Naive B cell (primary cell): ENCODE measurements around the gene SDK1. TPM values are rescaled to one million over a fixed set of nuclear protein-coding genes. Genes with fewer than 3 reads are reported as not detected.
A peak's percentile ranks its signal among the peaks of the same experiment; 100 is the strongest.

ENCODE experiments used
- ATAC-seq, 2 donors: fragments of 150-1000 bp; cut with Tn5 transposase; 2 replicates each; pipeline ENCODE4 v1.10.0; 2021; ENCODE audit warnings: low read depth in 2 of 2, mild to moderate bottlenecking in 2 of 2, moderate library complexity in 2 of 2
- DNase-seq: peaks from one replicate; pipeline ENCODE4 v3.0.0; 2022
- H3K27ac Mint-ChIP-seq, 6 donors: one replicate each; pipeline ENCODE4 v1.8.0; 2020 to 2022; ENCODE audit warnings: mild to moderate bottlenecking in 6 of 6, mixed read lengths in 6 of 6, moderate library complexity in 5 of 6, inconsistent platforms in 2 of 6
- H3K27me3 Mint-ChIP-seq, 3 donors: one replicate each; pipeline ENCODE4 v1.8.0; 2021 to 2022; ENCODE audit warnings: mixed read lengths in 3 of 3, mild to moderate bottlenecking in 1 of 3
- H3K36me3 Mint-ChIP-seq, 2 donors: one replicate each; pipeline ENCODE4 v1.8.0; 2020 to 2022; ENCODE audit warnings: mixed read lengths in 2 of 2, inconsistent platforms in 1 of 2, mild to moderate bottlenecking in 1 of 2
- H3K4me1 Mint-ChIP-seq, 3 donors: one replicate each; pipeline ENCODE4 v1.8.0; 2020 to 2022; ENCODE audit warnings: mixed read lengths in 3 of 3, inconsistent platforms in 1 of 3, mild to moderate bottlenecking in 1 of 3, moderate library complexity in 1 of 3
- H3K4me3 Mint-ChIP-seq, 8 donors: one replicate each; pipeline ENCODE4 v1.8.0; 2020 to 2022; ENCODE audit warnings: mild to moderate bottlenecking in 8 of 8, mixed read lengths in 8 of 8, moderate library complexity in 8 of 8, inconsistent platforms in 2 of 8
- H3K9me3 Mint-ChIP-seq, 7 donors: one replicate each; pipeline ENCODE4 v1.8.0; 2020 to 2022; ENCODE audit warnings: mixed read lengths in 7 of 7, mild to moderate bottlenecking in 5 of 7, inconsistent platforms in 2 of 7, moderate library complexity in 1 of 7
- polyA plus RNA-seq, 6 donors: library from polyadenylated mRNA; unstranded; fragments of 300-500 nt; fragmentation: Illumina TruSeq; gene quantifications; one replicate each; pipeline ENCODE4 v1.2.3, GENCODE V29; 2021; ENCODE audit warnings: low read depth in 6 of 6

SDK1 gene
- polyA plus RNA-seq, 6 donors from 2014 or later = 0.15 to 0.60 (median 0.38) TPM; not detected in 2

DNA sequence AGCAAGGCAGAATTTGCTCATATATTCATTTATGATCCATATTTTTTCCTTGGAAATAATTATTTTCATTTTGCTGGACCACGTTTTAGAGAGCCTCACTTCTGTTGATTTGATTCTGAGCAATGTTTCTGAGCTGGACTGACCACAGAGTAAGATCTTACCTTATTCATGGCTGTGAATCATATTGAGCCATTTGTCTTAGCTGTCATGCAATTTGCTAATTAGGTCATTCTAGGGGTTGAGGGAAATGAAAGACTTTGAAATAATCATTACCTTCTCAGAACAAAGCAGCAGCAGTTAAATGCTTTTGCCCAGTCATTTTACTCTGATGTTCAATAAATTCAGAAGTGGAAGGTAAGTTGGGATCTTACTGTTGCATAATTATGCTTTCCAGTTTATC lies 251.4 kb downstream of the SDK1 start:
- no peak overlapping the region for H3K4me3 Mint-ChIP-seq
- H3K27ac Mint-ChIP-seq = no peak overlapping the region
- peaks cover 0 to 4% of the 10 kb centered on the region in 2 donors for H3K36me3 Mint-ChIP-seq
- H3K9me3 Mint-ChIP-seq = peaks cover 0 to 22% (median 5%) of the 10 kb centered on the region in 7 donors
- peaks cover 25 to 55% (median 39%) of the 10 kb centered on the region in 3 donors for H3K27me3 Mint-ChIP-seq
- DNase-seq (no peak), ATAC-seq (no peak)
- H3K4me1 Mint-ChIP-seq = no peaks in the 10 kb centered on the region

DNA sequence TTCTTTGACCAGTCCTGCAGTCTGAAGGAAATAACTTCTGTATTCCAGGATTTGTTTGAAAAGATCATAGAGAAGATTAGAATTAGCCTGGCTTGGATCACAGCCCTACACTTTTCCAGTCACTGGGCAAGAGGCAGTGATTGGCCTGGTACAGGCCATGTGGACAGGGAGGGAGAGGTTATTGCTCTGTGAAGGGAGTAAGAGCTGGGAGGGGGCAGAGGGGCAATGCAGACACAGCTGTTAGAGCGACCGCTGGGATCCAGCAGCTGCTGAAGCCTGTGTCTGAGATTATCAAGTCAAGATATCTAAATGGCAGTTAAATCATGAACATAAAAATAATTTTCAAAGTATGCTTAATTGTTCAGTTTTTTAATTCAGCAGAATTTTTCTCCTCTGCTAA lies 257.3 kb downstream of the SDK1 start:
- H3K9me3 Mint-ChIP-seq = peaks cover 3 to 23% (median 5%) of the 10 kb centered on the region in 7 donors
- no peak for DNase-seq
- H3K4me3 Mint-ChIP-seq = no peak overlapping the region
- H3K27ac Mint-ChIP-seq = peak overlapping the region in 1 of 6 donors; percentile 22
- peaks cover 0 to 11% of the 10 kb centered on the region in 2 donors for H3K36me3 Mint-ChIP-seq
- ATAC-seq = no peak
- H3K27me3 Mint-ChIP-seq = peaks cover 26 to 33% (median 28%) of the 10 kb centered on the region in 3 donors
- no peaks in the 10 kb centered on the region for H3K4me1 Mint-ChIP-seq

GRCh38 chr7:3559278-3559677 lies 258.2 kb downstream of the SDK1 start:
- Mint-ChIP-seq H3K4me1 (no peaks in the 10 kb centered on the region), H3K27ac (no peak overlapping the region), H3K9me3 (peaks cover 3 to 21% (median 5%) of the 10 kb centered on the region in 7 donors), H3K36me3 (peaks cover 0 to 11% of the 10 kb centered on the region in 2 donors), H3K27me3 (peaks cover 28 to 31% (median 28%) of the 10 kb centered on the region in 3 donors), H3K4me3 (no peak overlapping the region)
- ATAC-seq (no peak), DNase-seq (no peak)

- Mint-ChIP-seq H3K4me3 (no peak overlapping the region), H3K9me3 (peaks cover 0 to 12% (median 5%) of the 10 kb centered on the region in 7 donors), H3K27ac (peak overlapping the region in 1 of 6 donors; percentile 9), H3K27me3 (peaks cover 19 to 28% (median 28%) of the 10 kb centered on the region in 3 donors), H3K36me3 (peaks cover 0 to 7% of the 10 kb centered on the region in 2 donors), H3K4me1 (peaks cover 0 to 6% (median 0%) of the 10 kb centered on the region in 3 donors)
- no peak for ATAC-seq
- DNase-seq = no peak
Observed at GRCh38 chr7:3560495-3560894, 259.4 kb downstream of the SDK1 start.

DNA sequence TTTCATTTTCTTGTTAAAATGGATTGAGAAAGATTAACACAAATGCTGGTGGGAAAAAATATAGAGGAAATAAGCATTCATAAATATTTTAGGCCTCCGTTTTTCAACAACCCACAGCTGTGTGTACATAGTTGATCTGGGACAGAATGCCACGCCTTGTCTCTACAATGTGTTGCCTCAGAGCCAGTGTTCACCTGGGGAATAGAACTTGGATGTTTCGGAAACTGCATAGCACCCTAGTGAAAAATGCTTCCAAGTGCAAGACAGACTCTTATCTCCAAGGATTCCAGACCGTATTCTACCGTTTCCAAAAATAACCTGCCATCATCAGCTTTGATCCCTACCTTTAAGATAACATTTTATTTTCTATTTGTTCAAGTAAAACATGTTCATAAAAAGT lies 260.9 kb downstream of the SDK1 start:
- ATAC-seq = no peak
- no peak for DNase-seq
- peaks cover 0 to 11% (median 1%) of the 10 kb centered on the region in 7 donors for H3K9me3 Mint-ChIP-seq
- H3K27me3 Mint-ChIP-seq = peaks cover 11 to 28% (median 22%) of the 10 kb centered on the region in 3 donors
- peaks cover 0 to 6% (median 0%) of the 10 kb centered on the region in 3 donors for H3K4me1 Mint-ChIP-seq
- peaks cover 0 to 7% of the 10 kb centered on the region in 2 donors for H3K36me3 Mint-ChIP-seq
- H3K4me3 Mint-ChIP-seq = no peak overlapping the region
- no peak overlapping the region for H3K27ac Mint-ChIP-seq

- Mint-ChIP-seq H3K27ac (no peak overlapping the region), H3K9me3 (peaks cover 0 to 11% (median 0%) of the 10 kb centered on the region in 7 donors), H3K4me1 (peaks cover 0 to 6% (median 0%) of the 10 kb centered on the region in 3 donors), H3K36me3 (peaks cover 0 to 7% of the 10 kb centered on the region in 2 donors), H3K27me3 (peaks cover 3 to 28% (median 22%) of the 10 kb centered on the region in 3 donors), H3K4me3 (no peak overlapping the region)
- DNase-seq (no peak), ATAC-seq (no peak)
Observed at GRCh38 chr7:3564231-3564630, 263.2 kb downstream of the SDK1 start.

GRCh38 chr7:3568516-3568915 lies 267.5 kb downstream of the SDK1 start:
- no peak for DNase-seq
- ATAC-seq = no peak
- Mint-ChIP-seq H3K27ac (peak overlapping the region in 1 of 6 donors; percentile 15), H3K27me3 (peaks cover 13 to 15% (median 15%) of the 10 kb centered on the region in 3 donors), H3K9me3 (peaks cover 0 to 8% (median 3%) of the 10 kb centered on the region in 7 donors), H3K4me1 (peaks cover 0 to 6% (median 0%) of the 10 kb centered on the region in 3 donors), H3K36me3 (no peaks in the 10 kb centered on the region), H3K4me3 (no peak overlapping the region)

- Mint-ChIP-seq H3K27ac (no peak overlapping the region), H3K4me1 (peaks cover 0 to 4% (median 0%) of the 10 kb centered on the region in 3 donors), H3K27me3 (peaks cover 12 to 22% (median 18%) of the 10 kb centered on the region in 3 donors), H3K36me3 (no peaks in the 10 kb centered on the region), H3K9me3 (peaks cover 0 to 8% (median 3%) of the 10 kb centered on the region in 7 donors), H3K4me3 (no peak overlapping the region)
- ATAC-seq (no peak), DNase-seq (no peak)
Observed at GRCh38 chr7:3569643-3570042, 268.6 kb downstream of the SDK1 start.

- ATAC-seq (no peak), DNase-seq (no peak)
- H3K9me3 Mint-ChIP-seq = peaks cover 3 to 22% (median 11%) of the 10 kb centered on the region in 7 donors
- no peak overlapping the region for H3K4me3 Mint-ChIP-seq
- H3K27me3 Mint-ChIP-seq = peaks cover 12 to 29% (median 19%) of the 10 kb centered on the region in 3 donors
- no peaks in the 10 kb centered on the region for H3K4me1 Mint-ChIP-seq
- peaks cover 0 to 10% of the 10 kb centered on the region in 2 donors for H3K36me3 Mint-ChIP-seq
- peak overlapping the region in 2 of 6 donors; percentile 9 to 76 for H3K27ac Mint-ChIP-seq
Observed at GRCh38 chr7:3573151-3573550, 272.1 kb downstream of the SDK1 start.

DNA sequence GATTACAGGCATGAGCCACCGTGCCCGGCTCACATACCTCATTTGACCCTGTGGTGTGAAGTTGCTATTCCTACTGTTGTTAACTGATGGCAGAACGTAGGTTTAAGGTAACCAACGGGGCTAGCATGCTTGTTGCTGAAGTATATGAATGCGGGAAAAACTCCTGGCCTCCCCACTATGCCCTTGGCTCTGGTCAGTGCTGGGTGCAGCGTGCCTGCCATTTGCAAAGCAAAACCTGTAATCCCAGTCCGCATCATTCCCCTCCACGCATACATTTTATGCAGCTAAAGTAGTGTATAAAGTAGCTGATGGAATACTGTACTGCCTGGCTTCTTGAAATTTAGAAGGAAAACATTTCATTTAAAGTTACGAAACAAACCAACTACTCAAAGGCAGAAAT lies 273.3 kb downstream of the SDK1 start:
- ATAC-seq (no peak), DNase-seq (no peak)
- Mint-ChIP-seq H3K27me3 (peaks cover 12 to 29% (median 19%) of the 10 kb centered on the region in 3 donors), H3K36me3 (peaks cover 0 to 10% of the 10 kb centered on the region in 2 donors), H3K27ac (no peak overlapping the region), H3K9me3 (peaks cover 7 to 33% (median 17%) of the 10 kb centered on the region in 7 donors), H3K4me1 (no peaks in the 10 kb centered on the region), H3K4me3 (no peak overlapping the region)

DNA sequence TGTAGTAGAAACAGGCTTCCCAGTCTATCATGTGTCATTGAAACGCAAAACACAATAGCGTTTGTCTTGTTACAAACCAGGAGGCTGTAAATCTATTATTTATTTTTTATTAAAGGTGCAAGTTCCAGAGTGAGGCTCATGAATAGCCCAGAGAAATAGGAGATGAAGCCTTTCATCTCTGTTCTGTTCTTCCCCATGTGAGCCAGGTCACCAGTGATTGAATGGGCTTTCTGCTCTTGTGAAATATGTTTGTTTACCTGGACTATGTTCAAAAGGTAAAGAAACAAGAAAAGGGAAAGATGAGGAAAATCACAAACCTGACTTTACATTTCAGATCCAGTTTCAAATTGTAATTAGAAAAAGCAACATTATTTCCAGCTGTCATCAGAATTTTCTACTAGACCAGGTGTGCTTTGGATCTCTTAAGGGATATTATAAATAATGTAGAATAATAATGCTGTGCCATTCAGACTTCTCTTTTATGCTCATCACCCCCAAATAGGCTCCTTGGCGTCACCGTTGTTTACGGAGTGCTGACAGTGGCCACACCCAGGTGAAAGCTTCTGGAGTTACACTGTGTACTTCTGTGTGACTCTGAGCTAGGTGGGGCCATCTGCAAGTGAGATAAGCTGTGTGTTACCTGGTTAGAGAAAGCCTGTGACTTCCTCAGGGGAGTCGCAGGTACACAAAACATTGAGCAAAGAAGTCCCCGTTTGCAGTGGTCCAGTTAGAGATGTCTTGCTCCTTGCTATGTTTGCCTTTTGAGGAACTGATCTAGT lies 274.9 kb downstream of the SDK1 start:
- Mint-ChIP-seq H3K4me3 (no peak overlapping the region), H3K27me3 (peaks cover 12 to 25% (median 19%) of the 10 kb centered on the region in 3 donors), H3K4me1 (no peaks in the 10 kb centered on the region), H3K36me3 (peaks cover 0 to 10% of the 10 kb centered on the region in 2 donors), H3K27ac (peak overlapping the region in 1 of 6 donors; percentile 60), H3K9me3 (peaks cover 7 to 33% (median 17%) of the 10 kb centered on the region in 7 donors)
- ATAC-seq = no peak
- no peak for DNase-seq

DNA sequence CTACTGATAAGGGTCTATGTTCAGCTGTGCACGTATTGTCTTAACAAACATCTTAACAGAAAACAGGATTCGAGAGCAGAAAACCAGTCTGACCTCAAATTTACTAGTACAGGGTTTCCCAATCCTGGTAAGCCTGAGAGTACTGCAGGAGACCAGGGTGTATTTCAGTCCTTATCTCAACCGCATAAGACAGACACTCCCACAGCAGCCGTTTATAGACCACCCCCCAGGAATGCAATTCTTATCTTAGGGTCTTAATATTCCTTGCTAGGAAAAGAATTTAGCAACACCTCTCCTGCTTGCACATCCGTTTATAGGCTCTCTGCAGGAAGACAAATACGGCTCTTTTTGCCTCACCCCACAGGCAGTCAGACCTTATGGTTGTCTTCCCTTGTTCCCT lies 277.3 kb downstream of the SDK1 start:
- DNase-seq (no peak), ATAC-seq (no peak)
- H3K36me3 Mint-ChIP-seq = peaks cover 0 to 10% of the 10 kb centered on the region in 2 donors
- H3K27ac Mint-ChIP-seq = no peak overlapping the region
- peaks cover 0 to 15% (median 5%) of the 10 kb centered on the region in 3 donors for H3K27me3 Mint-ChIP-seq
- no peaks in the 10 kb centered on the region for H3K4me1 Mint-ChIP-seq
- H3K4me3 Mint-ChIP-seq = no peak overlapping the region
- peaks cover 7 to 28% (median 17%) of the 10 kb centered on the region in 7 donors for H3K9me3 Mint-ChIP-seq

DNA sequence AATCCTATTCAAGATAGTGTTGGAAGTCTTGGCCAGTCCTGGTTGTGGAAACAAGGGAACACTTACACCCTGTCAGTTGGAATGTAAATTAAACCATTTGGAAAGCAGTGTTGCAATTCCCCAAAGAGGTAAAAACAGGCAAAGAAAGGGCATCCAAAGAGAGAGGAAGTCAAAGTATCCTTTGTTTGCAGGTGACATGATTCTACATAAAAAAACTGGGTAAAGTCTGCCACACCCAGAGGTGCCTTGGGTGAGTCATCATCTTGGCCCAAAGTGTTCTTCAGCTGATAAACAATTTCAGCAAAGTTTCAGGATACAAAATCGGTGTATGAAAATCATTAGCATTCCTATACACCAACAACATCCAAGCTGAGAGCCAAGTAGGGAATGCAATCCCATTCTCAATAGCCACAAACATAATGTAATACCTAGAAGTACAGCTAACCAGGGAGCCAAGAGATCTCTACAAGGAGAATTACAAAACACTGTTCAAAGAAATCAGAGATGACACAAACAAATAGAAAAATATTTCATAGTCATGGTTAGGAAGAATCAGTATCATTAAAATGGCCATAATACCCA lies 278.7 kb downstream of the SDK1 start:
- Mint-ChIP-seq H3K27ac (no peak overlapping the region), H3K4me3 (no peak overlapping the region), H3K27me3 (peaks cover 0 to 6% (median under 1%) of the 10 kb centered on the region in 3 donors), H3K36me3 (peaks cover 0 to 10% of the 10 kb centered on the region in 2 donors), H3K9me3 (peaks cover 7 to 26% (median 17%) of the 10 kb centered on the region in 7 donors), H3K4me1 (no peaks in the 10 kb centered on the region)
- no peak for DNase-seq
- ATAC-seq = no peak
